ENCODE results near the gene NT5DC3.

NT5DC3 gene

DNA sequence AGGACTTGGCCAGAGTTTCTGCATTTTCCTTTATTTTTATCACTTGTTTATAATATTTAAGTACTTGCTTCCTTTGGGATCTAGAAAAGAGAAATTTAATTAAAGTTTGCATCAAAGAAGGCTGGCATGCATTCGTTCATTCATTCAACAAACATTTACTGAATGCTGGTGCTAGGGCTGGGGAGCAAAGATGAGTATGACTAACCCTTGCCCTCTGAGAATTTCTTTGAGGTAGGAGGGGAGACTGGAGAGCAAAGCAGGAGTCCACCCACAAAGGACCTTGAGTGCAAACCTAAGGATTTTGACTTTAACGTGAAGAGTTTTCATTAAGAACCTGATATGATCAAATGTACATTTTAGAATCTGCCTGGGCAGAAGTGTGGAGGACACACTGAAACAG is 16.1 kb upstream of the NT5DC3 start:
- H3K4me1 ChIP-seq (ENCODE audit: insufficient read depth, low read length, severe bottlenecking): no peaks in the 10 kb centered on the region
- no peak overlapping the region for H3K4me2 ChIP-seq (ENCODE audit: low read length)
- no peak overlapping the region for H3K4me3 ChIP-seq (ENCODE audit: low read depth, low read length, poor library complexity, severe bottlenecking)
- H3K79me2 ChIP-seq (ENCODE audit: insufficient read depth, low read length): no peaks in the 10 kb centered on the region
- TF ChIP-seq, protein P1, sequence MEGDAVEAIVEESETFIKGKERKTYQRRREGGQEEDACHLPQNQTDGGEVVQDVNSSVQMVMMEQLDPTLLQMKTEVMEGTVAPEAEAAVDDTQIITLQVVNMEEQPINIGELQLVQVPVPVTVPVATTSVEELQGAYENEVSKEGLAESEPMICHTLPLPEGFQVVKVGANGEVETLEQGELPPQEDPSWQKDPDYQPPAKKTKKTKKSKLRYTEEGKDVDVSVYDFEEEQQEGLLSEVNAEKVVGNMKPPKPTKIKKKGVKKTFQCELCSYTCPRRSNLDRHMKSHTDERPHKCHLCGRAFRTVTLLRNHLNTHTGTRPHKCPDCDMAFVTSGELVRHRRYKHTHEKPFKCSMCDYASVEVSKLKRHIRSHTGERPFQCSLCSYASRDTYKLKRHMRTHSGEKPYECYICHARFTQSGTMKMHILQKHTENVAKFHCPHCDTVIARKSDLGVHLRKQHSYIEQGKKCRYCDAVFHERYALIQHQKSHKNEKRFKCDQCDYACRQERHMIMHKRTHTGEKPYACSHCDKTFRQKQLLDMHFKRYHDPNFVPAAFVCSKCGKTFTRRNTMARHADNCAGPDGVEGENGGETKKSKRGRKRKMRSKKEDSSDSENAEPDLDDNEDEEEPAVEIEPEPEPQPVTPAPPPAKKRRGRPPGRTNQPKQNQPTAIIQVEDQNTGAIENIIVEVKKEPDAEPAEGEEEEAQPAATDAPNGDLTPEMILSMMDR (IDR thresholded peaks at IDR 0.05; ENCODE audit: low read length): no peak
- no peak for TF ChIP-seq EZH2 (IDR thresholded peaks at IDR 0.05; ENCODE audit: borderline replicate concordance, low read length)
- H3K9ac ChIP-seq (ENCODE audit: low read length): no peak overlapping the region
- no peaks in the 10 kb centered on the region for H3F3A ChIP-seq (ENCODE audit: insufficient read depth, low read length)
- no peaks in the 10 kb centered on the region for H3K9me2 ChIP-seq (ENCODE audit: low read depth, low read length)
- H3K9me3 ChIP-seq (ENCODE audit: low read length): no peaks in the 10 kb centered on the region
- H3K36me3 ChIP-seq (ENCODE audit: insufficient read depth, low read length): no peaks in the 10 kb centered on the region
- no peak overlapping the region for H3K27ac ChIP-seq (ENCODE audit: low read depth, low read length, poor library complexity, severe bottlenecking)
- H3K27me3 ChIP-seq (ENCODE audit: insufficient read depth, low read length): no peaks in the 10 kb centered on the region
- H2AFZ ChIP-seq (ENCODE audit: low read length): no peak overlapping the region
- no peaks in the 10 kb centered on the region for H4K20me1 ChIP-seq (ENCODE audit: insufficient read depth, low read length)

DNA sequence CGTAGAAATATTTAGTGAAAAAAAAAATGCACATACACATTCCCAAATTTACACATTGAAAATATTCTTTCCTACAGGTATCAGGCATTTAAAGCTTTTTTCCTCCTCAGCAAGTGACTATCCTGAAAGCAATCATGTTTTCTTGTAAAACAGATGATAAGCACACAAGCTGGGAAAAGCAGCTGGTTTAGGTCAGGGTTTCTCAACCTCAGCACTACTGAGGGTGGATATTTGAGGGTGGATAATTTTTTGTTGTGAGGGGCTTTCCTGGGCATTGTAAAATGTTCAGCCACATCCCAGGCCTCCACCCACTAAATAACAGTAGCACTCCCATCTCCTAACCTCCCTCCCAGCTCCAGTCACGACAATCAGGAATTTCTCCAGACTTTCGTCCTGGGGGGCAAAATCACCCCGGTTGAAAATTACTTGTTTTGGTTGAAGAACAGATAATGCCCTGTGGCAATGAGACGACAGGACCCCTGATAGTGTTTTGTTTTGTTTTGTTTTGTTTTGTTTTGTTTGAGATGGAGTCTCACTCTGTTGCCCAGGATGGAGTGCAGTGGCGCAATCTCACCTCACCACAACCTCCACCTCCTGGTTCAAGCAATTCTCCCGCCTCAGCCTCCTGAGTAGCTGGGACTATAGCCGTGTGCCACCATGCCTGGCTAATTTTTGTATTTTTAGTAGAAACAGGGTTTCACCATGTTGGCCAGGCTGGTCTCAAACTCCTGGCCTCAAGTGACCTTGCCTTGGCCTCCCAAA is 15.0 kb upstream of the NT5DC3 start:
- Histone ChIP-seq H3K9ac (ENCODE audit: low read length) (no peak overlapping the region), H3F3A (ENCODE audit: insufficient read depth, low read length) (no peaks in the 10 kb centered on the region), H2AFZ (ENCODE audit: low read length) (no peak overlapping the region), H3K9me2 (ENCODE audit: low read depth, low read length) (no peaks in the 10 kb centered on the region), H3K27me3 (ENCODE audit: insufficient read depth, low read length) (no peaks in the 10 kb centered on the region), H3K36me3 (ENCODE audit: insufficient read depth, low read length) (no peaks in the 10 kb centered on the region), H3K4me3 (ENCODE audit: low read depth, low read length, poor library complexity, severe bottlenecking) (no peak overlapping the region), H4K20me1 (ENCODE audit: insufficient read depth, low read length) (no peaks in the 10 kb centered on the region), H3K9me3 (ENCODE audit: low read length) (no peaks in the 10 kb centered on the region), H3K79me2 (ENCODE audit: insufficient read depth, low read length) (no peaks in the 10 kb centered on the region), H3K4me2 (ENCODE audit: low read length) (no peak overlapping the region), H3K4me1 (ENCODE audit: insufficient read depth, low read length, severe bottlenecking) (no peaks in the 10 kb centered on the region), H3K27ac (ENCODE audit: low read depth, low read length, poor library complexity, severe bottlenecking) (no peak overlapping the region)
- no peak for TF ChIP-seq EZH2 (IDR thresholded peaks at IDR 0.05; ENCODE audit: borderline replicate concordance, low read length)
- TF ChIP-seq, protein P1 (IDR thresholded peaks at IDR 0.05; ENCODE audit: low read length): no peak

DNA sequence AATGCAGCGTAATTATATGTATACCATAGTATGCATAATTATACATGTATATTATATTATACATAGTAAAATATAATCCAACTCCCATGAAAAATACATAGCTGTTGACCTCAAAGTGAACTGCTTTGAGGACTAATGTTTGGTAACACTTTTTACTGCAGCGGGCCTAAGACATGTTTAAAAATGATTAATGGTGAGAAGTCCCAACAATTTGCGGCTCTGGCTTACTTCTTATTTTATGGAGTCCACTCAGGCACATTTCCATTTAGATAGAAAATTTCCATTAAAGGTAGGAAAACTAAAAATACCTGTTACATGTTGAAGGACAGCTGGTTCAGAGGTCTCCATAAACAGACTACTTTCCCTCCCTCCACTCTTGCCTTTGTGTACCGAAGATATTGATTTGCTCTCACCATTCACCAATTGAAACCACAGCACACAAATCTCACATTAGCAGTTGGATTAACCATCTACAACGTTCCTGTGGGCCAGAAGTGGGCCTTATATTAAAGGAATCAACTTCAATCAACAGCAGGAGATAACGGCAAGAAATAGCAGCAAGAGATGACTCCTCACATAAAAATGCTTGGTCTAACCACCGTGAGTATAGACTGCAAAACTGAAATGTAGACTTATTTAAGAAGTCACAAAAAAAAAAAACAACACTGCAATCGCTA is 14.1 kb upstream of the NT5DC3 start:
- H3F3A ChIP-seq (ENCODE audit: insufficient read depth, low read length): no peaks in the 10 kb centered on the region
- TF ChIP-seq EZH2 (IDR thresholded peaks at IDR 0.05; ENCODE audit: borderline replicate concordance, low read length): no peak
- TF ChIP-seq, protein P1 (IDR thresholded peaks at IDR 0.05; ENCODE audit: low read length): no peak
- H3K9me3 ChIP-seq (ENCODE audit: low read length): no peaks in the 10 kb centered on the region
- no peak overlapping the region for H3K9ac ChIP-seq (ENCODE audit: low read length)
- H3K4me1 ChIP-seq (ENCODE audit: insufficient read depth, low read length, severe bottlenecking): no peaks in the 10 kb centered on the region
- H3K4me2 ChIP-seq (ENCODE audit: low read length): no peak overlapping the region
- no peaks in the 10 kb centered on the region for H3K27me3 ChIP-seq (ENCODE audit: insufficient read depth, low read length)
- H3K79me2 ChIP-seq (ENCODE audit: insufficient read depth, low read length): no peaks in the 10 kb centered on the region
- H3K27ac ChIP-seq (ENCODE audit: low read depth, low read length, poor library complexity, severe bottlenecking): no peak overlapping the region
- no peak overlapping the region for H3K4me3 ChIP-seq (ENCODE audit: low read depth, low read length, poor library complexity, severe bottlenecking)
- H4K20me1 ChIP-seq (ENCODE audit: insufficient read depth, low read length): no peaks in the 10 kb centered on the region
- H2AFZ ChIP-seq (ENCODE audit: low read length): no peak overlapping the region
- H3K9me2 ChIP-seq (ENCODE audit: low read depth, low read length): no peaks in the 10 kb centered on the region
- no peaks in the 10 kb centered on the region for H3K36me3 ChIP-seq (ENCODE audit: insufficient read depth, low read length)

Data from OCI-LY1 (cell line).